DOHH2 (cell line): Measurements from ENCODE around the gene MRTO4.
"Not testable (repeated sequence)": the region's sequence is repeated elsewhere in the genome, so short reads cannot be mapped to it uniquely, and the experiment has no call there.

ENCODE experiments used
- H3F3A ChIP-seq: fragments of 200-600 bp; sonication (generic), shearing (Covaris generic); 2 replicates; pipeline ENCODE4 v1.6.0; 2016; ENCODE audit warnings: antibody characterized with exemption, mild to moderate bottlenecking; ENCODE audit not compliant: control insufficient read depth, insufficient read depth
- H3K27ac ChIP-seq: fragments of 200-600 bp; sonication (generic); 2 replicates; pipeline ENCODE4 v1.5.1; 2014; ENCODE audit warnings: low read depth, mild to moderate bottlenecking, low read length, moderate library complexity
- H3K27me3 ChIP-seq: fragments of 200-600 bp; sonication (generic); 2 replicates; pipeline ENCODE4 v1.6.1; 2014; ENCODE audit warnings: mild to moderate bottlenecking, low read length, mixed read lengths; ENCODE audit not compliant: control insufficient read depth
- H3K36me3 ChIP-seq: fragments of 200-600 bp; sonication (generic); 2 replicates; pipeline ENCODE4 v1.6.1; 2014; ENCODE audit warnings: mild to moderate bottlenecking, low read length, moderate library complexity, mixed read lengths; ENCODE audit not compliant: control insufficient read depth
- H3K4me1 ChIP-seq: fragments of 200-600 bp; sonication (generic); 2 replicates; pipeline ENCODE4 v1.6.1; 2014; ENCODE audit warnings: mild to moderate bottlenecking, low read length, mixed read lengths; ENCODE audit not compliant: control insufficient read depth
- H3K4me2 ChIP-seq: fragments of 200-600 bp; sonication (generic); 2 replicates; pipeline ENCODE4 v1.6.0; 2014; ENCODE audit warnings: mild to moderate bottlenecking, low read length, moderate library complexity
- H3K4me3 ChIP-seq: fragments of 200-600 bp; sonication (generic); 2 replicates; pipeline ENCODE4 v1.5.1; 2014; ENCODE audit warnings: mild to moderate bottlenecking, low read length, mixed read lengths
- H3K79me2 ChIP-seq: fragments of 200-600 bp; sonication (generic); 2 replicates; pipeline ENCODE4 v1.6.1; 2014; ENCODE audit warnings: mild to moderate bottlenecking, low read length, mixed read lengths; ENCODE audit not compliant: control insufficient read depth
- H3K9me2 ChIP-seq: fragments of 200-600 bp; sonication (generic); replicated peaks from 2 replicates; pipeline ENCODE4 v1.6.1; 2014; ENCODE audit warnings: mild to moderate bottlenecking, low read length, mixed read lengths; ENCODE audit not compliant: control insufficient read depth
- H3K9me3 ChIP-seq: fragments of 200-600 bp; sonication (generic); 2 replicates; pipeline ENCODE4 v1.6.1; 2014; ENCODE audit warnings: antibody characterized with exemption, low read length, mixed read lengths; ENCODE audit not compliant: control insufficient read depth, insufficient read depth
- H4K20me1 ChIP-seq: fragments of 200-600 bp; sonication (generic); 2 replicates; pipeline ENCODE4 v1.6.0; 2014; ENCODE audit warnings: low read depth, mild to moderate bottlenecking, antibody characterized with exemption, low read length, moderate library complexity; ENCODE audit not compliant: control insufficient read depth, insufficient read depth
- EZH2phosphoT487 ChIP-seq: fragments of 200-600 bp; sonication (generic); IDR thresholded peaks from 2 replicates; pipeline ENCODE4 v1.6.1; 2017; ENCODE audit warnings: borderline replicate concordance, mild to moderate bottlenecking, antibody characterized with exemption, low read length, moderate library complexity, mixed read lengths
- TF ChIP-seq, protein P1 (sequence below): fragments of 200-600 bp; sonication (generic); IDR thresholded peaks from one replicate; pipeline ENCODE4 v1.5.1; 2014; ENCODE audit warnings: antibody characterized with exemption, mild to moderate bottlenecking, low read depth, low read length; ENCODE audit not compliant: poor library complexity, severe bottlenecking

Gene MRTO4

DNA sequence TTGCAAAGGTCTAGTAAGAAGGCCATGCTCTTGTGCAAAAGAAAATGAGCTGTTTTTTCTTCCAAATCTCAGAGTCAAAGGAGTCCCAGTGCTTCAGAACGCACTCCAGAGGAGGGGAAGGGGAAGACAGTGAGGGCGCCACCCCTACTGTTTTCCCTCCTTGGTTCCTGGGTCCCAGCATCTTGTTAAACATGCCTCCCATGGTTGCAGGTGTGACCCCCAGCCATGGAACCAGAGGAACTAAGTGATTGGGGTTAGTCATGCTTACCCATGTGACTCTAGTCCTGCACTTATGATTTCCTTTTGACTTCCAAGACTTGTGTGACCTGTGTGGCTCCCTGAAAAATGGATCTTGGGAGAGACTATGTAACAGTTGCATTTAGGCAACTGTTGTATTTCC, 43.0 kb downstream of the MRTO4 start:
- Histone ChIP-seq H3K4me1 (no peaks in the 10 kb centered on the region), H3F3A (no peaks in the 10 kb centered on the region), H3K9me2 (no peaks in the 10 kb centered on the region), H4K20me1 (no peaks in the 10 kb centered on the region), H3K9me3 (peaks cover 18% of the 10 kb centered on the region), H3K4me2 (no peak overlapping the region), H3K36me3 (no peaks in the 10 kb centered on the region), H3K4me3 (no peak overlapping the region), H3K27ac (no peak overlapping the region), H3K79me2 (no peaks in the 10 kb centered on the region), H3K27me3 (no peaks in the 10 kb centered on the region; the same call in 1 of the 2 replicates)
- TF ChIP-seq EZH2phosphoT487, result no peak
- TF ChIP-seq, protein P1, sequence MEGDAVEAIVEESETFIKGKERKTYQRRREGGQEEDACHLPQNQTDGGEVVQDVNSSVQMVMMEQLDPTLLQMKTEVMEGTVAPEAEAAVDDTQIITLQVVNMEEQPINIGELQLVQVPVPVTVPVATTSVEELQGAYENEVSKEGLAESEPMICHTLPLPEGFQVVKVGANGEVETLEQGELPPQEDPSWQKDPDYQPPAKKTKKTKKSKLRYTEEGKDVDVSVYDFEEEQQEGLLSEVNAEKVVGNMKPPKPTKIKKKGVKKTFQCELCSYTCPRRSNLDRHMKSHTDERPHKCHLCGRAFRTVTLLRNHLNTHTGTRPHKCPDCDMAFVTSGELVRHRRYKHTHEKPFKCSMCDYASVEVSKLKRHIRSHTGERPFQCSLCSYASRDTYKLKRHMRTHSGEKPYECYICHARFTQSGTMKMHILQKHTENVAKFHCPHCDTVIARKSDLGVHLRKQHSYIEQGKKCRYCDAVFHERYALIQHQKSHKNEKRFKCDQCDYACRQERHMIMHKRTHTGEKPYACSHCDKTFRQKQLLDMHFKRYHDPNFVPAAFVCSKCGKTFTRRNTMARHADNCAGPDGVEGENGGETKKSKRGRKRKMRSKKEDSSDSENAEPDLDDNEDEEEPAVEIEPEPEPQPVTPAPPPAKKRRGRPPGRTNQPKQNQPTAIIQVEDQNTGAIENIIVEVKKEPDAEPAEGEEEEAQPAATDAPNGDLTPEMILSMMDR, result no peak

DNA sequence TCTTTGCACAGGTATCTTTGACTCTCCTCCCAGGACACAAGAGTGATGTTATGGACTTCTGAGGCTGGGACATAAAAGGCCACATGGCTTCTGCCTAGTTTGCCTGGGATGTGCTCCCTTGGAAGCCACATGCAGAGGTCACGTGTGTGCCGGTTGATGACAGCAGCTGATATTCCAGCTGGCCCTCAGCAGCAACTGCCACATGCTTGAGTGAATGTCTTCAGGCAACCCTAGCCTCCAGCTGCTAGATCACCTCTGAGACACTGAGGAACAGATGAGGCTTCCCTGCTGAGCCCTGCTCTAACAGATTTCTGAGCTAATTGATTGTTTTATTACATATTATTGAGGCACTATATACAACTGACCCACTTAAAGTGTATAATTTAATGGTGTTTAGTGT, 48.6 kb downstream of the MRTO4 start:
- Histone ChIP-seq H3K9me2 (no peaks in the 10 kb centered on the region), H3K4me3 (no peak overlapping the region), H3K9me3 (peaks cover 7% of the 10 kb centered on the region; the same call in 1 of the 2 replicates), H3K4me1 (no peaks in the 10 kb centered on the region), H3K27me3 (no peaks in the 10 kb centered on the region), H3K36me3 (peaks cover 17% of the 10 kb centered on the region), H3K79me2 (no peaks in the 10 kb centered on the region), H3F3A (0 out of 2 replicates have a peak, but pooled peaks cover 3% of the 10 kb centered on the region), H3K27ac (no peak overlapping the region), H3K4me2 (no peak overlapping the region), H4K20me1 (no peaks in the 10 kb centered on the region)
- TF ChIP-seq, protein P1, result no peak

DNA sequence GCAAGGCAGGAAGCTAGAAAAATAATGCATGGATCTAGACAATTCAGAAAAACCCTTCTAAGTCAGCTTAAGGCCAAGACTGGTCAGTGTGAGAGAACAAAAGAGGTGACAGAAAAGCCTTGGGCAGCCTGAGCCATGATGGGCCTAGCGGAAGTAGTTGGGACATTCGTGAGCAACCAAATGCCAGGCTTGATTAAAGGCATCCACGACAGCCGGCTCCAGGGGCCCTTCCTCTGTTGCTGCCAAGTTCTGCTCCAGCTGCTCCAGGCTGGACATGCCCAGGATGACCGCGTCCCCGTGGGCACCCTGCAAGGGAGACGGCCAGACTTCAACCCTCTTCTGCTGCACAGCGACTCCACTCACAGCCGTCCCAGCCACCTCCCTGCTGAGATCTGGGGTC, 52.5 kb downstream of the MRTO4 start:
- H3K36me3 ChIP-seq, result peaks cover 50% of the 10 kb centered on the region
- H3K79me2 ChIP-seq, H3K4me3 ChIP-seq: not testable (repeated sequence)

DNA sequence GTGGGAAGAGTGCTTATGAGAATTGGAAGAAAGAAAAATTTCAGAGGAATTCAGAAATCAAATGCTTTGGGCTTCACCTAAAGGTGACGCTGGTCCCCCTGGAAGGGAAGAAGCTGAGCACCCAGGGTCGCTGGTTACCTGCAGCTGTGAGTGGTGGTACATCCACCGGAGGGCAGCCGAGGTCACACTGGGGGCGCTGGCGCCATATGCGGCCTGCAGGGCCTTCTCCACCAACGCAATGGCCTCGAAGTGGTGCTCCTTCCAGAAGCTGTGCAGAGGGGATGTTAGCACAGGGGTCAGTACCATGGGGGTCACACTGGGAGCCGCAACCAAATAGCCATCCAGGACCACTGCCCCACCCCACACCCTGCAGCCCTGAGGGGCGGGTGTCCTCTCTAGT, 54.3 kb downstream of the MRTO4 start:
- H3K79me2 ChIP-seq, result peaks cover 8% of the 10 kb centered on the region

More for the DNA sequence above, 52.5 kb downstream of the MRTO4 start:
- not testable (repeated sequence) for H3K9me3 ChIP-seq, H3K27me3 ChIP-seq, H3K4me1 ChIP-seq, H3K4me2 ChIP-seq, H4K20me1 ChIP-seq, H3K9me2 ChIP-seq, H3F3A ChIP-seq, H3K27ac ChIP-seq

More for the DNA sequence above, 54.3 kb downstream of the MRTO4 start:
- TF ChIP-seq, protein P1, result no peak
- no peak for TF ChIP-seq EZH2phosphoT487
- Histone ChIP-seq H4K20me1 (no peaks in the 10 kb centered on the region), H3K4me2 (no peak overlapping the region), H3K27me3 (no peaks in the 10 kb centered on the region), H3K4me3 (no peak overlapping the region), H3K36me3 (peaks cover 50% of the 10 kb centered on the region), H3F3A (0 out of 2 replicates have a peak, but pooled peaks cover 3% of the 10 kb centered on the region), H3K27ac (no peak overlapping the region), H3K9me2 (no peaks in the 10 kb centered on the region), H3K9me3 (no peaks in the 10 kb centered on the region), H3K4me1 (peaks cover 4% of the 10 kb centered on the region)
